Osteoblast (primary cell): ENCODE measurements around the gene RAB36. TPM values are rescaled to one million over a fixed set of nuclear protein-coding genes. Genes with fewer than 3 reads are reported as not detected.

Experiments
- DNase-seq: peaks from one replicate; pipeline ENCODE4 v3.0.0; 2011; ENCODE audit warnings: low spot score, mixed read lengths; ENCODE audit not compliant: insufficient read length; ENCODE audit errors: missing footprints
- H2AFZ ChIP-seq: 2 replicates; pipeline ENCODE4 v1.6.0; 2011; ENCODE audit warnings: mild to moderate bottlenecking, low read length
- H3K27ac ChIP-seq: 2 replicates; pipeline ENCODE4 v1.5.1; 2011; ENCODE audit warnings: mild to moderate bottlenecking, low read depth, low read length, moderate library complexity
- H3K27me3 ChIP-seq: 2 replicates; pipeline ENCODE4 v1.6.0; 2012; ENCODE audit warnings: mild to moderate bottlenecking, control low read depth, inconsistent platforms, low read length, moderate library complexity; ENCODE audit not compliant: insufficient read depth
- H3K36me3 ChIP-seq: 2 replicates; pipeline ENCODE4 v1.5.1; 2011; ENCODE audit warnings: mild to moderate bottlenecking, low read length, control low read depth, moderate library complexity; ENCODE audit not compliant: insufficient read depth
- H3K4me1 ChIP-seq: 2 replicates; pipeline ENCODE4 v1.5.1; 2011; ENCODE audit warnings: mild to moderate bottlenecking, low read length, control low read depth, moderate library complexity; ENCODE audit not compliant: insufficient read depth
- H3K4me2 ChIP-seq: 2 replicates; pipeline ENCODE4 v1.6.0; 2011; ENCODE audit warnings: mild to moderate bottlenecking, low read length; ENCODE audit not compliant: insufficient read depth
- H3K4me3 ChIP-seq: fragments of 200-600 bp; sonication (generic); 3 replicates; pipeline ENCODE4 v1.5.1; 2012; ENCODE audit warnings: mild to moderate bottlenecking, low read length, inconsistent platforms; ENCODE audit not compliant: insufficient read depth
- H3K79me2 ChIP-seq: 2 replicates; pipeline ENCODE4 v1.6.0; 2012; ENCODE audit warnings: mild to moderate bottlenecking, low read length, control low read depth, inconsistent platforms; ENCODE audit not compliant: insufficient read depth
- H3K9me3 ChIP-seq: 2 replicates; pipeline ENCODE4 v1.5.1; 2011; ENCODE audit warnings: low read depth, low read length, control low read depth
- H4K20me1 ChIP-seq: 2 replicates; pipeline ENCODE4 v1.6.0; 2012; ENCODE audit warnings: mild to moderate bottlenecking, low read length, control low read depth; ENCODE audit not compliant: insufficient read depth
- total RNA-seq: library from RNA; depleted of rRNA; stranded (reverse); fragments of >200 nt; gene quantifications from 2 replicates; pipeline ENCODE4 v1.2.3, GENCODE V29; 2012
- TF ChIP-seq, protein P1 (sequence below): IDR thresholded peaks from 2 replicates; pipeline ENCODE4 v1.5.1; 2011; ENCODE audit warnings: mild to moderate bottlenecking, low read depth, low read length, moderate library complexity; ENCODE audit errors: extremely low read depth

The RAB36 gene
- total RNA-seq, 1 donor: 7.6 TPM

GRCh38 chr22:23187211-23187610, 41.9 kb downstream of the RAB36 start:
- H3K4me3 ChIP-seq: no peak overlapping the region
- H3K36me3 ChIP-seq: no peaks in the 10 kb centered on the region
- TF ChIP-seq, protein P1, sequence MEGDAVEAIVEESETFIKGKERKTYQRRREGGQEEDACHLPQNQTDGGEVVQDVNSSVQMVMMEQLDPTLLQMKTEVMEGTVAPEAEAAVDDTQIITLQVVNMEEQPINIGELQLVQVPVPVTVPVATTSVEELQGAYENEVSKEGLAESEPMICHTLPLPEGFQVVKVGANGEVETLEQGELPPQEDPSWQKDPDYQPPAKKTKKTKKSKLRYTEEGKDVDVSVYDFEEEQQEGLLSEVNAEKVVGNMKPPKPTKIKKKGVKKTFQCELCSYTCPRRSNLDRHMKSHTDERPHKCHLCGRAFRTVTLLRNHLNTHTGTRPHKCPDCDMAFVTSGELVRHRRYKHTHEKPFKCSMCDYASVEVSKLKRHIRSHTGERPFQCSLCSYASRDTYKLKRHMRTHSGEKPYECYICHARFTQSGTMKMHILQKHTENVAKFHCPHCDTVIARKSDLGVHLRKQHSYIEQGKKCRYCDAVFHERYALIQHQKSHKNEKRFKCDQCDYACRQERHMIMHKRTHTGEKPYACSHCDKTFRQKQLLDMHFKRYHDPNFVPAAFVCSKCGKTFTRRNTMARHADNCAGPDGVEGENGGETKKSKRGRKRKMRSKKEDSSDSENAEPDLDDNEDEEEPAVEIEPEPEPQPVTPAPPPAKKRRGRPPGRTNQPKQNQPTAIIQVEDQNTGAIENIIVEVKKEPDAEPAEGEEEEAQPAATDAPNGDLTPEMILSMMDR: no peak
- no peaks in the 10 kb centered on the region for H3K27me3 ChIP-seq
- no peaks in the 10 kb centered on the region for H3K9me3 ChIP-seq
- H2AFZ ChIP-seq: no peak overlapping the region
- no peak for DNase-seq
- peaks cover 68% of the 10 kb centered on the region for H4K20me1 ChIP-seq
- H3K27ac ChIP-seq: no peak overlapping the region
- peaks cover 33% of the 10 kb centered on the region for H3K4me1 ChIP-seq
- H3K79me2 ChIP-seq: peaks cover 91% of the 10 kb centered on the region
- no peak overlapping the region for H3K4me2 ChIP-seq

DNA sequence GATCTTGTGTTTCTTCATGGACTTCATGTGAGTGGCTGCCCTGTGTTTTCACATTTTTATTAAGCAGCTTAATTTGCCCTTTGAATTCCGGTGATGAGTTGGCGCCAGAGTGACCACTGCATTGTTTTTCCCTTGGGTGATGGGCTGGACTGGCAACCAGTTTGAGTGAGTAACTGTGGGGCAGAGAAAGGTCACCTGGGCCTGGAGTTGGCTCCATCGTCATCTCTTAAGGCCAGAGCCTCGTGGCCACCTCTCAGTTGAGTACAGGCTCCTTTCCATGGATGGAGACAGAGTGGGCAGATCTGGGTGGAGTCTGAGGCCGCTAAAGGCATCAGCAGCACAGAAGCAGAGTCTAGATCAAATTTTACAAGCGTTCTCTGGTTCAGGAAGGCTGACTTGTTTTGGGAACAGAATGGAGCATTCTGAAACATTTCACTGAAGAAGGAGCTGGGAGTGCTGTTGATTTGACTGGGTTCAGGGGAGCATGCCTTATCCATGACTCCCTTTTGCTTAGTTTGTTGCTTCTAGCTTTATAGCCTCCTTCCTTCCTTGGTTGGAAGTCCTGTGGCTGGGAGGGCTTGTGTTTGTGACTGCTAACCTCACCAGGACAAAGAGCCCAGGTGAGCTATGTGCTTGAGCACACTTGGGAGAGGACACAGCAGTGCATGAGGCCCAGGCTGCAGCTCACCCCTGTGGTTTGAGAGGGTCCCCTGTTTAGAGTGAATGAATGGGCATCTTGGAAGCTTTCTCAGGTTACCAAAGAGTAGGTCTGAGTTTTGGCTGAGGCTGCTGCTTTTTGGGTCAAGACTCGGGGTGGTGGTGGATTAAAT, 42.8 kb downstream of the RAB36 start:
- H3K36me3 ChIP-seq: no peaks in the 10 kb centered on the region
- peak overlapping the region; percentile 72 for H3K27ac ChIP-seq
- TF ChIP-seq, protein P1: no peak
- DNase-seq: peak; percentile 87
- H3K4me3 ChIP-seq: no peak overlapping the region
- peaks cover 68% of the 10 kb centered on the region for H4K20me1 ChIP-seq
- H3K27me3 ChIP-seq: no peaks in the 10 kb centered on the region
- peaks cover 24% of the 10 kb centered on the region for H3K4me1 ChIP-seq
- peaks cover 91% of the 10 kb centered on the region for H3K79me2 ChIP-seq
- no peaks in the 10 kb centered on the region for H3K9me3 ChIP-seq
- H2AFZ ChIP-seq: peak overlapping the region; percentile 47
- peak overlapping the region; percentile 58 for H3K4me2 ChIP-seq

- Histone ChIP-seq H3K4me1 (peaks cover 25% of the 10 kb centered on the region), H3K4me2 (no peak overlapping the region), H3K36me3 (no peaks in the 10 kb centered on the region), H3K27me3 (no peaks in the 10 kb centered on the region), H3K27ac (no peak overlapping the region), H3K9me3 (no peaks in the 10 kb centered on the region), H4K20me1 (peaks cover 59% of the 10 kb centered on the region), H2AFZ (no peak overlapping the region), H3K79me2 (peaks cover 84% of the 10 kb centered on the region), H3K4me3 (no peak overlapping the region)
- TF ChIP-seq, protein P1: no peak
- no peak for DNase-seq
These were observed 45.2 kb downstream of the RAB36 start for GRCh38 chr22:23190526-23190925.

- no peaks in the 10 kb centered on the region for H3K36me3 ChIP-seq
- H3K4me1 ChIP-seq: peaks cover 25% of the 10 kb centered on the region
- TF ChIP-seq, protein P1: no peak
- no peaks in the 10 kb centered on the region for H3K9me3 ChIP-seq
- peaks cover 81% of the 10 kb centered on the region for H3K79me2 ChIP-seq
- H2AFZ ChIP-seq: no peak overlapping the region
- H3K27ac ChIP-seq: no peak overlapping the region
- H4K20me1 ChIP-seq: peaks cover 64% of the 10 kb centered on the region
- no peak overlapping the region for H3K4me3 ChIP-seq
- H3K4me2 ChIP-seq: no peak overlapping the region
- no peaks in the 10 kb centered on the region for H3K27me3 ChIP-seq
- peak; percentile 39 for DNase-seq
These were observed 46.9 kb downstream of the RAB36 start for GRCh38 chr22:23192133-23192532.
